Uterus (tissue), 4 donors: ENCODE results near the gene PI4K2A. TPM values are rescaled to one million over a fixed set of nuclear protein-coding genes. Genes with fewer than 3 reads are reported as not detected.
A peak's percentile ranks its signal among the peaks of the same experiment; 100 is the strongest.
"Not testable (repeated sequence)": the region's sequence is repeated elsewhere in the genome, so short reads cannot be mapped to it uniquely, and the experiment has no call there.

ENCODE experiments used
- DNase-seq, 2 donors: peaks; one replicate each; pipeline ENCODE4 v3.0.0-alpha.2; 2019 to 2020
- H3K27ac ChIP-seq, 2 donors: fragments of 200-600 bp; sonication (generic); 1 replicate in 1 of 2; 2 replicates in 1 of 2; pipeline ENCODE4 v1.5.1; 2016 to 2018
- H3K27me3 ChIP-seq, 2 donors: fragments of 200-600 bp; sonication (generic); one replicate each; pipeline ENCODE4 v1.5.1; 2018 to 2019; ENCODE audit warnings: control low read depth in 1 of 2
- H3K36me3 ChIP-seq, 2 donors: fragments of 200-600 bp; sonication (generic); one replicate each; pipeline ENCODE4 v1.5.1; 2019; ENCODE audit warnings: control low read depth in 1 of 2
- H3K4me1 ChIP-seq, 2 donors: fragments of 200-600 bp; sonication (generic); one replicate each; pipeline ENCODE4 v1.5.1; 2018 to 2019; ENCODE audit warnings: control low read depth in 1 of 2
- H3K4me3 ChIP-seq, 2 donors: fragments of 200-600 bp; sonication (generic); 1 replicate in 1 of 2; 2 replicates in 1 of 2; pipeline ENCODE4 v1.5.1; 2018 to 2019; ENCODE audit warnings: mild to moderate bottlenecking in 1 of 2
- H3K9me3 ChIP-seq, 2 donors: fragments of 200-600 bp; sonication (generic); one replicate each; pipeline ENCODE4 v1.5.1; 2019; ENCODE audit warnings: control low read depth in 1 of 2
- POLR2A ChIP-seq, 2 donors: fragments of 450-650 bp; IDR thresholded peaks; one replicate each; pipeline ENCODE4 v1.6.1; 2016; ENCODE audit warnings: antibody characterized with exemption in 2 of 2, mild to moderate bottlenecking in 1 of 2, moderate library complexity in 1 of 2
- intact Hi-C: fragments of 100-400 bp; cut with DNase I; formaldehyde crosslinking; loops from one replicate; pipeline ENCODE4 v1.15.1; 2023; ENCODE audit warnings: low total_unique reads
- total RNA-seq, 4 donors: library from RNA; depleted of rRNA in 3 of 4; stranded (reverse); fragments of >200 nt in 3 of 4; gene quantifications; one replicate each; pipeline versions ENCODE4 v1.1.0 to v1.2.4, GENCODE V29; 2014 to 2023
- TF ChIP-seq, protein P1 (sequence below), 4 experiments: fragments of 200-600 bp in 2 of 4; fragments of 450-650 bp in 2 of 4; sonication (generic) in 2 of 4; IDR thresholded peaks; one replicate each; pipeline ENCODE4 v1.5.1; 2016 to 2019; ENCODE audit warnings: antibody characterized with exemption in 4 of 4, mild to moderate bottlenecking in 2 of 4, moderate library complexity in 1 of 4
- donor health status: DM: yes; HTN: yes; CAD: no.

The PI4K2A gene
- total RNA-seq, 4 donors from 2014 or later = 5.6 to 14.7 (median 11.9) TPM

DNA sequence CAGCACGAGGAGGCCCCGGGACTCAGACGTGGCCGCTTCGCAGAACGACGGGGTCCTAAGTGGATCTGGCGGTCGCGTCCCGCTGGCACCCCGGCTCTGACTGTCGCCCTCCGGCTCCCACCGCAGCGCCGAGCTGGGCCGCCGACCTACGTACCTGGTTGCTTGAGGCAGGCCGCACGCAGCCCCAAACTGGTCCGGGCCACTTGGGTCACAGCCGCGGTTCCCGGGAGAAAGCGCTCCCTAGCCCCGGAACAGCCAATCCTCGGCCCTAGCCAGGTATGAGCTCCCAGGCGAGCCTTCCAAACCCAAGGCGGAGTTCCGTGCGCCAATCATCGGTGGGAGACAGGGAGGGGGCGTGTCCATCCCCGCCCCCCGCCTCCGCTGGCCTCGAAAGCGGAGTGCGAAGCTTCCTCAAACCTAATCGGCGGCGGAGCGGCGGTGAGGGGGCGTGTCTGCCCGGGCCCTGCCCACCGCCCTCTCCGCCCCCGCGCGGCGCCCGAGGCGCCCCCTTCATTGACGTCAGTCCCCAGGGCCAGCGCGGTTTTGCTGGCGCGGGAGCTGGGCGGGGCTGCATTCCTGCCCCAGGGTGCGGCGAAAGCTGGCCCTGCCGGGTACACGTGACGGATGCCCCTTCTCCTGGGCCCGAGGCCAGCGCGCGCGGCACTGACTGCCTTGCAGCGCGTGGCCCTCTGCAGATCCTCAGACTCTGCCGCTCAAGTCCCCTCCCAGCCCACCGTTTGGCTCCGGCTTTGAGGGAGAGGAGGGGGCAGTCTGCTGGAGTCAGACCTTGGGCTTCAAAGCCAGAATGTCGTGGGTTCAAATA is 46.7 kb downstream of the PI4K2A start, which contains the start of gene AVPI1:
Gene AVPI1, minus strand, starts transcription at position 280 of the 823 bp plus-strand sequence. CDS start 7,336 bp downstream, outside the sequence.
- Histone ChIP-seq H3K4me3 (peak within 1 kb of the TSS; percentile 80 to 91), H3K9me3 (no peaks in the 10 kb centered on the region), H3K4me1 (peaks cover 9 to 15% of the 10 kb centered on the region in 2 donors), H3K27ac (peak within 1 kb of the TSS; percentile 91 to 97), H3K36me3 (no peaks in the 10 kb centered on the region), H3K27me3 (no peaks in the 10 kb centered on the region)
- intact Hi-C loops = no loop called here
- TF ChIP-seq, protein P1, sequence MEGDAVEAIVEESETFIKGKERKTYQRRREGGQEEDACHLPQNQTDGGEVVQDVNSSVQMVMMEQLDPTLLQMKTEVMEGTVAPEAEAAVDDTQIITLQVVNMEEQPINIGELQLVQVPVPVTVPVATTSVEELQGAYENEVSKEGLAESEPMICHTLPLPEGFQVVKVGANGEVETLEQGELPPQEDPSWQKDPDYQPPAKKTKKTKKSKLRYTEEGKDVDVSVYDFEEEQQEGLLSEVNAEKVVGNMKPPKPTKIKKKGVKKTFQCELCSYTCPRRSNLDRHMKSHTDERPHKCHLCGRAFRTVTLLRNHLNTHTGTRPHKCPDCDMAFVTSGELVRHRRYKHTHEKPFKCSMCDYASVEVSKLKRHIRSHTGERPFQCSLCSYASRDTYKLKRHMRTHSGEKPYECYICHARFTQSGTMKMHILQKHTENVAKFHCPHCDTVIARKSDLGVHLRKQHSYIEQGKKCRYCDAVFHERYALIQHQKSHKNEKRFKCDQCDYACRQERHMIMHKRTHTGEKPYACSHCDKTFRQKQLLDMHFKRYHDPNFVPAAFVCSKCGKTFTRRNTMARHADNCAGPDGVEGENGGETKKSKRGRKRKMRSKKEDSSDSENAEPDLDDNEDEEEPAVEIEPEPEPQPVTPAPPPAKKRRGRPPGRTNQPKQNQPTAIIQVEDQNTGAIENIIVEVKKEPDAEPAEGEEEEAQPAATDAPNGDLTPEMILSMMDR (IDR thresholded peaks at IDR 0.05) = peak in 1 of 4 experiments; percentile 4
- peak; percentile 95 to 98 for TF ChIP-seq POLR2A (IDR thresholded peaks at IDR 0.05)
- peak; percentile 97 to 98 for DNase-seq

DNA sequence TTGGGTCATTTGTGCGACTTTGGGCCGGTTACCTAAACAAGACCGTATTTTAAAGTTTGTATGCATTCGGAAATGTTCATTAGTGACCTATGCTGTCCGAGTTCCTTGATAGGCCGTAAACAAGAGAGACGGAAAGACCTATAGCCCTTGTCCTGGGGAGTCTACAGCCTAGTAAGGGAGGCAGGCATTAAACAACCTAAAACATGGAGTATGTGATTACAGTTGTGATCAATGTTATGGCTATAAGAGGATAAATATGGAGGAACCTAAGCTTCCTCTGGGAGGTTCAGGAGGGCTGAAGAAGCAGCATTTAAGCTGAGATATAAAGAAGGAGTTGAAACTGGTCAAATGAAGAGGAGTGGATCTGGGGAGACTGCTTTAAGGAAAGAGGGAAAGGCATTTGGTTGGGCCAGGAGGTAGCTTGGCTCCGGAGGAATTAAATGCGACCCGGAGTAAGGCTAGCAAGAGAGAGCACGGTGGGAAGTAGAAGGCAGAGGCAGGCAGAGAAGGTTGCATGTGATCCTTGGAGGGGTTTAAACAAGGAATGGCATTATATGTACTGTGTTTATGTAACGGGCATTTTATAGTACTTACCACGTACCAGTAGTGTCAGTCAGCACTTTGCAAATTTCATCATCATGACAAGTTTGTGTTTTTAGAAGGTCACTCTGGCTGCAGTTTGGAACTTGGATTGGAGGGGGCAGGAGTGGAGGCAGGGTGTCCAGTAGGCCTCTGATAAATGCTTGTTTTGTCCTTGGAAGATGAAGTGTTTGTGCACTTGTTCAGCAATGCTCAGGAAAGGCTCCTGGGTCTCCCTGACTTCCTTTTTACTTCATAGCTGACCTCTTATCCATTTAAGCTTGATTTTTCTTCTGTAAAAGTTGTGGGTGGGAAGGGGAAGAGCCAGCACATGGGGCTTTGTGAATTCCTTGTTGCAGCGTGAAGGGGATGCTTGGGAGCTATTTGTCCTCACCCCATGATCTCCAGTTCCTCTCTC is 47.6 kb downstream of the PI4K2A start:
- DNase-seq = peak in 1 of 2 donors; percentile 28
- Histone ChIP-seq H3K4me3 (peak overlapping the region; percentile 80 to 91), H3K27ac (peak overlapping the region; percentile 91 to 97), H3K36me3 (no peaks in the 10 kb centered on the region), H3K27me3 (no peaks in the 10 kb centered on the region), H3K4me1 (peaks cover 9 to 15% of the 10 kb centered on the region in 2 donors), H3K9me3 (no peaks in the 10 kb centered on the region)
- intact Hi-C loops = no loop called here
- TF ChIP-seq, protein P1 (IDR thresholded peaks at IDR 0.05) = no peak
- TF ChIP-seq POLR2A (IDR thresholded peaks at IDR 0.05) = no peak

DNA sequence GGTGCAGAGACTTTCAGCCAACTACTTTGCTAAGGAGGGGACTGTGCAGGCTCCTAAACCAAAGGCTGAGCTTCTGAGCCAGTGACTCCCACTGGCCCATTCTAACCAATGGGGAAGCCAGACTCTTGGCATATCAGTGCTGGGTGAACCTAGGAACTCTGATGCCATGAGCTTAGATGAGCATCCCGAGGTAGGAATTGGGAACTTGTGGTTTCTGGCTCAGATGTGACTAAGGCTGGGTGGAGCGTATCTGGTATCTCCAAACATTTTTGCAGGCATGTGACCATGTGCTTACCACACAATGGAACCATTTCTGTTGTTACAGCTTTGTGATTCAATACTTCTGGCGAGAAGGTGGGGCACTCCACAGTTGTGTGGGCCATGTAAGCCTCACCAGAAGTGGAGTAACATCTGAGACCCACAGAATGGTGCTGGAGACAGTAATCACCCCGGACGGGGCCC is 49.1 kb downstream of the PI4K2A start:
- Histone ChIP-seq H3K27me3 (no peaks in the 10 kb centered on the region), H3K36me3 (no peaks in the 10 kb centered on the region), H3K4me3 (no peak overlapping the region), H3K9me3 (no peaks in the 10 kb centered on the region), H3K27ac (peak overlapping the region in 1 of 2 donors; percentile 97), H3K4me1 (peaks cover 8 to 15% of the 10 kb centered on the region in 2 donors)
- intact Hi-C loops = no loop called here
- TF ChIP-seq POLR2A (IDR thresholded peaks at IDR 0.05) = no peak
- TF ChIP-seq, protein P1 (IDR thresholded peaks at IDR 0.05) = no peak
- DNase-seq = no peak

DNA sequence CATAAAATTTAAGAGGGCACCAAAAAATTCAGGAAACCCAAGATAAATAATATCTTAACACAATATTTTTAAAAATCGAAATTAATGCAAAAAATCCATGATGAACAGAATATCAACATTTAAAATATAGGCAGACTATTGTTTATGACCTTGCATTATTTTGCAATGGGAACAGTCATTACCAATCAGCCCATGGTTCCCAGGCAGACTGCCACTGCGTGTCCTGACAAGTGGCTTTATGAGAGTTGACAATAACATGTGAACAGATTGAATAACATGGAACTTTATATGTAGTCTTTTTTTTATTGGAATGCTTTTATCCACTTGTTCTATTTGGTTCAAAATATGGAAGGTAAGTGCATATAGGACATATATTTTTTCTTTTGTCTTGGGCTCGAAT is 49.7 kb downstream of the PI4K2A start:
- Histone ChIP-seq H3K36me3 (no peaks in the 10 kb centered on the region), H3K4me1 (peaks cover 3 to 15% of the 10 kb centered on the region in 2 donors), H3K27me3 (no peaks in the 10 kb centered on the region), H3K27ac (no peak overlapping the region), H3K9me3 (no peaks in the 10 kb centered on the region), H3K4me3 (no peak overlapping the region)
- DNase-seq = no peak
- TF ChIP-seq, protein P1 (IDR thresholded peaks at IDR 0.05) = no peak
- TF ChIP-seq POLR2A (IDR thresholded peaks at IDR 0.05) = no peak
- intact Hi-C loops = no loop called here

DNA sequence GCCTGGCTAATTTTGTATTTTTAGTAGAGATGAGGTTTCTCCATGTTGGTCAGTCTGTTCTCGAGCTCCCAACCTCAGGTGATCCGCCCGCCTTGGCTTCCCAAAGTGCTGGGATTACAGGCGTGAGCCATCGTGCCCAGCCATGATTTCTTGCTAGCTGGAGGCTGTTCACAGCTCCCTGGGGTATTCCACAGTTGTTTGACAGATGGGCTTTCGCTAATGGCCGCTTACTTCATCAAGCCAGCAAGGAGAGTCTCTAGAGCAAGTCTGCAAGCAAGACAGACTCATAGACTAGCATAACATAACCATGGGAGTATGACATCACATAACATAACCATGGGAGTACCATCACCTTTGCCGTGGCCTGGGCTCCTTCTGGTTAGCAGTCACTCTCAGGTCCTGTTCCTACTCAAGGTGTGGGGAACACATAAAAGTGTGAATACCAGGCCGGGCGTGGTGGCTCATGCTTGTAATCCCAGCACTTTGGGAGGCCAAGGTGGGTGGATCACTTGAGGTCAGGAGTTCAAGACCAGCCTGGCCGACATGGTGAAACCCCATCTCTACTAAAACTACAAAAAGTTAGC is 57.7 kb downstream of the PI4K2A start:
- H3K27ac ChIP-seq, intact Hi-C loops, DNase-seq, H3K36me3 ChIP-seq, H3K9me3 ChIP-seq, H3K4me1 ChIP-seq, H3K4me3 ChIP-seq, H3K27me3 ChIP-seq: not testable (repeated sequence)
